ENCODE measurements around the gene ZNF516. TPM values are rescaled to one million over a fixed set of nuclear protein-coding genes. Genes with fewer than 3 reads are reported as not detected.
A peak's percentile ranks its signal among the peaks of the same experiment; 100 is the strongest.

The ZNF516 gene
- total and polyA plus RNA-seq, 7 experiments from 2014 or later: 1.9 to 60.4 (median 21.7) TPM

- H3K4me3 Mint-ChIP-seq: no peak overlapping the region
- no peaks in the 10 kb centered on the region for H3K27me3 ChIP-seq (ENCODE audit: control insufficient read depth in 2 of 2, insufficient read depth in 2 of 2, low read length in 2 of 2)
- DNase-seq (no peak), ATAC-seq (no peak)
- no peaks in the 10 kb centered on the region for H3K4me1 Mint-ChIP-seq
- H3K4me1 ChIP-seq (ENCODE audit: control insufficient read depth in 2 of 2, insufficient read depth in 2 of 2, low read length in 2 of 2): no peaks in the 10 kb centered on the region
- no peaks in the 10 kb centered on the region for H3K9me3 ChIP-seq (ENCODE audit: control insufficient read depth in 2 of 3, low read length in 3 of 3)
- H3K9me3 Mint-ChIP-seq: no peaks in the 10 kb centered on the region
- H3K36me3 Mint-ChIP-seq: no peaks in the 10 kb centered on the region
- H3K27ac Mint-ChIP-seq: no peak overlapping the region
- ChIA-PET POLR2A (no interaction called here), CTCF (no interaction called here)
- H3K36me3 ChIP-seq (ENCODE audit: control insufficient read depth in 2 of 3, insufficient read depth in 3 of 3, low read length in 3 of 3): no peaks in the 10 kb centered on the region
- no peak overlapping the region for H3K4me3 ChIP-seq (ENCODE audit: low read length)
- no peak overlapping the region for H3K27ac ChIP-seq (ENCODE audit: low read depth, low read length)
- intact Hi-C loops (cut with micrococcal nuclease): no loop called here
- peaks cover 0 to 23% (median 6%) of the 10 kb centered on the region in 5 donors for H3K27me3 Mint-ChIP-seq
Observed at GRCh38 chr18:76507830-76508385, 12.9 kb upstream of the ZNF516 start.

- H3K4me1 ChIP-seq (ENCODE audit: control insufficient read depth in 2 of 2, insufficient read depth in 2 of 2, low read length in 2 of 2): no peaks in the 10 kb centered on the region
- Mint-ChIP-seq H3K4me1 (no peaks in the 10 kb centered on the region), H3K27ac (peak overlapping the region in 1 of 9 donors; percentile 19), H3K27me3 (peaks cover 0 to 24% (median 6%) of the 10 kb centered on the region in 5 donors), H3K4me3 (peak overlapping the region in 1 of 10 donors; percentile 34), H3K9me3 (no peaks in the 10 kb centered on the region), H3K36me3 (no peaks in the 10 kb centered on the region)
- H3K36me3 ChIP-seq (ENCODE audit: control insufficient read depth in 2 of 3, insufficient read depth in 3 of 3, low read length in 3 of 3): no peaks in the 10 kb centered on the region
- no peak overlapping the region for H3K4me3 ChIP-seq (ENCODE audit: low read length)
- H3K9me3 ChIP-seq (ENCODE audit: control insufficient read depth in 2 of 3, low read length in 3 of 3): no peaks in the 10 kb centered on the region
- no peak overlapping the region for H3K27ac ChIP-seq (ENCODE audit: low read depth, low read length)
- ChIA-PET CTCF (no interaction called here), POLR2A (no interaction called here)
- no peak for ATAC-seq
- intact Hi-C loops (cut with micrococcal nuclease): no loop called here
- H3K27me3 ChIP-seq (ENCODE audit: control insufficient read depth in 2 of 2, insufficient read depth in 2 of 2, low read length in 2 of 2): no peaks in the 10 kb centered on the region
- no peak for DNase-seq
Observed at GRCh38 chr18:76506974-76507764, 12.1 kb upstream of the ZNF516 start.

- Histone ChIP-seq H3K9me3 (ENCODE audit: control insufficient read depth in 2 of 3, low read length in 3 of 3) (no peaks in the 10 kb centered on the region), H3K4me3 (ENCODE audit: low read length) (no peak overlapping the region), H3K4me1 (ENCODE audit: control insufficient read depth in 2 of 2, insufficient read depth in 2 of 2, low read length in 2 of 2) (no peaks in the 10 kb centered on the region), H3K27me3 (ENCODE audit: control insufficient read depth in 2 of 2, insufficient read depth in 2 of 2, low read length in 2 of 2) (no peaks in the 10 kb centered on the region), H3K36me3 (ENCODE audit: control insufficient read depth in 2 of 3, insufficient read depth in 3 of 3, low read length in 3 of 3) (no peaks in the 10 kb centered on the region), H3K27ac (ENCODE audit: low read depth, low read length) (no peak overlapping the region)
- H3K4me3 Mint-ChIP-seq: no peak overlapping the region
- DNase-seq (no peak), ATAC-seq (no peak)
- H3K9me3 Mint-ChIP-seq: no peaks in the 10 kb centered on the region
- CTCF ChIA-PET: no interaction called here
- no peaks in the 10 kb centered on the region for H3K4me1 Mint-ChIP-seq
- intact Hi-C loops (cut with micrococcal nuclease): no loop called here
- H3K27me3 Mint-ChIP-seq: peaks cover 0 to 31% (median 6%) of the 10 kb centered on the region in 5 donors
- POLR2A ChIA-PET: no interaction called here
- H3K27ac Mint-ChIP-seq: no peak overlapping the region
- no peaks in the 10 kb centered on the region for H3K36me3 Mint-ChIP-seq
Observed at GRCh38 chr18:76506395-76506794, 11.4 kb upstream of the ZNF516 start.

GRCh38 chr18:76505614-76506013 lies 10.6 kb upstream of the ZNF516 start:
- no peaks in the 10 kb centered on the region for H3K9me3 ChIP-seq (ENCODE audit: control insufficient read depth in 2 of 3, low read length in 3 of 3)
- no peaks in the 10 kb centered on the region for H3K36me3 ChIP-seq (ENCODE audit: control insufficient read depth in 2 of 3, insufficient read depth in 3 of 3, low read length in 3 of 3)
- no peak for DNase-seq
- H3K9me3 Mint-ChIP-seq: no peaks in the 10 kb centered on the region
- H3K4me1 ChIP-seq (ENCODE audit: control insufficient read depth in 2 of 2, insufficient read depth in 2 of 2, low read length in 2 of 2): no peaks in the 10 kb centered on the region
- ATAC-seq: no peak
- no peaks in the 10 kb centered on the region for H3K27me3 ChIP-seq (ENCODE audit: control insufficient read depth in 2 of 2, insufficient read depth in 2 of 2, low read length in 2 of 2)
- no peak overlapping the region for H3K4me3 Mint-ChIP-seq
- H3K27ac Mint-ChIP-seq: no peak overlapping the region
- no peaks in the 10 kb centered on the region for H3K4me1 Mint-ChIP-seq
- no peaks in the 10 kb centered on the region for H3K36me3 Mint-ChIP-seq
- peaks cover 0 to 31% (median 6%) of the 10 kb centered on the region in 5 donors for H3K27me3 Mint-ChIP-seq
- H3K4me3 ChIP-seq (ENCODE audit: low read length): no peak overlapping the region
- ChIA-PET CTCF (no interaction called here), POLR2A (no interaction called here)
- H3K27ac ChIP-seq (ENCODE audit: low read depth, low read length): no peak overlapping the region
- intact Hi-C loops (cut with micrococcal nuclease): no loop called here

GRCh38 chr18:76504749-76505148 lies 9.7 kb upstream of the ZNF516 start:
- no peaks in the 10 kb centered on the region for H3K9me3 ChIP-seq (ENCODE audit: control insufficient read depth in 2 of 3, low read length in 3 of 3)
- CTCF ChIA-PET: no interaction called here
- no peaks in the 10 kb centered on the region for H3K4me1 ChIP-seq (ENCODE audit: control insufficient read depth in 2 of 2, insufficient read depth in 2 of 2, low read length in 2 of 2)
- Mint-ChIP-seq H3K4me3 (no peak overlapping the region), H3K36me3 (no peaks in the 10 kb centered on the region), H3K27ac (no peak overlapping the region), H3K9me3 (no peaks in the 10 kb centered on the region), H3K4me1 (peaks cover 0 to 2% (median 0%) of the 10 kb centered on the region in 7 donors), H3K27me3 (peaks cover 0 to 28% (median 6%) of the 10 kb centered on the region in 5 donors)
- no peaks in the 10 kb centered on the region for H3K27me3 ChIP-seq (ENCODE audit: control insufficient read depth in 2 of 2, insufficient read depth in 2 of 2, low read length in 2 of 2)
- DNase-seq: no peak
- H3K4me3 ChIP-seq (ENCODE audit: low read length): no peak overlapping the region
- POLR2A ChIA-PET: no interaction called here
- ATAC-seq: no peak
- intact Hi-C loops (cut with micrococcal nuclease): no loop called here
- H3K27ac ChIP-seq (ENCODE audit: low read depth, low read length): no peak overlapping the region
- no peaks in the 10 kb centered on the region for H3K36me3 ChIP-seq (ENCODE audit: control insufficient read depth in 2 of 3, insufficient read depth in 3 of 3, low read length in 3 of 3)

DNA sequence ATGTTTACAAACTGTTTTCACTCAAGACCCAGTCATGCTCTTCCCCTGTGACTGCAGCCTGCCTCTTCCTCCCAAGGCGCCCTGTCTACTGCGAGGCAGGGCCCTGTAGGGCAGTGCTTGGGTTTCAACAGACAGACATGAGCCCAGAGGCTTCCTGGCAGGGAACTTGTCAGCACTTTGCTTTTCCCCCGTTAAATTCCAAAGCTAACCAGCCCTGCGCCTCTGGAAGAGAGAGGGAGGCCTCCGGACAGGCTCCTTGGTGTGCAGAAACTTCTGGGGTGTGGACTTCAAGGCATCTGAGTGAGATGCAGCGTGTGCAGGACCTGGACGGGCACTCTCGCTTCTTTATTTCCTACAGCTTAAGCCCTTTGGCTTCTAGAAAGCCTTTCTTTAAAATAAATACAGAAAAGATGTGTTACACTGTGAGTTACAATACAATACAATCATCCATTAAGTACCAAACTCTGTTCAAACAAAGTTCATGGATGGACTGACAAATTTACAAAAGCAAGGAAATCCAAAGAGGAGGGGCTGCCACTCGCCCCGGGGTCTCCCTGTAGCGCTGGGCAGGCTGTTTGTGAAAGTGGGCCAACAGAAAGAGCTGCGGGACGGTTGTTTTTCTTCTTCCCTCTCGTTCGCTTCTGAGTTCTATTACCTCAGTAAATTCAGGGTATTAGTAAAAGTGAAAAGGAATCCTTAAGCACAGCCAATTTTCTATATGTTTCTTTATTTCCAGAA lies 8.8 kb upstream of the ZNF516 start:
- no peak overlapping the region for H3K27ac Mint-ChIP-seq
- ChIA-PET CTCF (no interaction called here), POLR2A (no interaction called here)
- no peak for DNase-seq
- H3K27me3 ChIP-seq (ENCODE audit: control insufficient read depth in 2 of 2, insufficient read depth in 2 of 2, low read length in 2 of 2): no peaks in the 10 kb centered on the region
- H3K4me1 Mint-ChIP-seq: peaks cover 0 to 2% (median 0%) of the 10 kb centered on the region in 7 donors
- H3K9me3 ChIP-seq (ENCODE audit: control insufficient read depth in 2 of 3, low read length in 3 of 3): no peaks in the 10 kb centered on the region
- peaks cover 0 to 32% (median 3%) of the 10 kb centered on the region in 5 donors for H3K27me3 Mint-ChIP-seq
- H3K4me1 ChIP-seq (ENCODE audit: control insufficient read depth in 2 of 2, insufficient read depth in 2 of 2, low read length in 2 of 2): no peaks in the 10 kb centered on the region
- no peaks in the 10 kb centered on the region for H3K9me3 Mint-ChIP-seq
- H3K4me3 ChIP-seq (ENCODE audit: low read length): no peak overlapping the region
- intact Hi-C loops (cut with micrococcal nuclease): no loop called here
- H3K27ac ChIP-seq (ENCODE audit: low read depth, low read length): no peak overlapping the region
- H3K36me3 Mint-ChIP-seq: no peaks in the 10 kb centered on the region
- no peak overlapping the region for H3K4me3 Mint-ChIP-seq
- H3K36me3 ChIP-seq (ENCODE audit: control insufficient read depth in 2 of 3, insufficient read depth in 3 of 3, low read length in 3 of 3): no peaks in the 10 kb centered on the region
- peak; percentile 44 for ATAC-seq

Data from naive thymus-derived CD4-positive, alpha-beta T cell (primary cell).